ENCODE results near the gene ZNF593OS.

Gene ZNF593OS

DNA sequence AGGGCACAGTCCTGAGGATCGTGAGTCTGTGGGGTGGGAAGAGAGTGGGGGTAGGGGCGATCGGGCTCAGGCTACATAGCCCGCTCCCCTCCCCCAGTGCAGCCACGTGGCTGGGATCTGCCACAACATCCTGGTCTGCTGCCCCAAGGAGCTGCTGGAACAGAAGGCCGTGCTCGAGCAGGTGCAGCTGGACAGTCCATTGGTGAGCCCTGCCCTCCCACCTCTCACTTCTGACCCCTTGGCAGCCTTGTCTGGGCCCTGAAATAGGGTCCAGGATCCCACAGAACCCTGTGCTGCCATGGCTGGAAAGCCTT, 10.7 kb upstream of the ZNF593OS start:
- DNase-seq: no peak
- in situ Hi-C loops (cut with HindIII; ENCODE audit: low pct_ligation_motif_present, low sequenced_read_pairs): no loop called here
- H3K27ac ChIP-seq: no peak overlapping the region
- H3K36me3 ChIP-seq (replicated peaks): no peaks in the 10 kb centered on the region
- H3K4me3 ChIP-seq (ENCODE audit: low read depth, low read length): no peak overlapping the region
- TF ChIP-seq, protein P1, sequence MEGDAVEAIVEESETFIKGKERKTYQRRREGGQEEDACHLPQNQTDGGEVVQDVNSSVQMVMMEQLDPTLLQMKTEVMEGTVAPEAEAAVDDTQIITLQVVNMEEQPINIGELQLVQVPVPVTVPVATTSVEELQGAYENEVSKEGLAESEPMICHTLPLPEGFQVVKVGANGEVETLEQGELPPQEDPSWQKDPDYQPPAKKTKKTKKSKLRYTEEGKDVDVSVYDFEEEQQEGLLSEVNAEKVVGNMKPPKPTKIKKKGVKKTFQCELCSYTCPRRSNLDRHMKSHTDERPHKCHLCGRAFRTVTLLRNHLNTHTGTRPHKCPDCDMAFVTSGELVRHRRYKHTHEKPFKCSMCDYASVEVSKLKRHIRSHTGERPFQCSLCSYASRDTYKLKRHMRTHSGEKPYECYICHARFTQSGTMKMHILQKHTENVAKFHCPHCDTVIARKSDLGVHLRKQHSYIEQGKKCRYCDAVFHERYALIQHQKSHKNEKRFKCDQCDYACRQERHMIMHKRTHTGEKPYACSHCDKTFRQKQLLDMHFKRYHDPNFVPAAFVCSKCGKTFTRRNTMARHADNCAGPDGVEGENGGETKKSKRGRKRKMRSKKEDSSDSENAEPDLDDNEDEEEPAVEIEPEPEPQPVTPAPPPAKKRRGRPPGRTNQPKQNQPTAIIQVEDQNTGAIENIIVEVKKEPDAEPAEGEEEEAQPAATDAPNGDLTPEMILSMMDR (IDR thresholded peaks at IDR 0.05; ENCODE audit: low read depth, low read length, missing control alignments): no peak
- H3K27me3 ChIP-seq (replicated peaks): no peaks in the 10 kb centered on the region

DNA sequence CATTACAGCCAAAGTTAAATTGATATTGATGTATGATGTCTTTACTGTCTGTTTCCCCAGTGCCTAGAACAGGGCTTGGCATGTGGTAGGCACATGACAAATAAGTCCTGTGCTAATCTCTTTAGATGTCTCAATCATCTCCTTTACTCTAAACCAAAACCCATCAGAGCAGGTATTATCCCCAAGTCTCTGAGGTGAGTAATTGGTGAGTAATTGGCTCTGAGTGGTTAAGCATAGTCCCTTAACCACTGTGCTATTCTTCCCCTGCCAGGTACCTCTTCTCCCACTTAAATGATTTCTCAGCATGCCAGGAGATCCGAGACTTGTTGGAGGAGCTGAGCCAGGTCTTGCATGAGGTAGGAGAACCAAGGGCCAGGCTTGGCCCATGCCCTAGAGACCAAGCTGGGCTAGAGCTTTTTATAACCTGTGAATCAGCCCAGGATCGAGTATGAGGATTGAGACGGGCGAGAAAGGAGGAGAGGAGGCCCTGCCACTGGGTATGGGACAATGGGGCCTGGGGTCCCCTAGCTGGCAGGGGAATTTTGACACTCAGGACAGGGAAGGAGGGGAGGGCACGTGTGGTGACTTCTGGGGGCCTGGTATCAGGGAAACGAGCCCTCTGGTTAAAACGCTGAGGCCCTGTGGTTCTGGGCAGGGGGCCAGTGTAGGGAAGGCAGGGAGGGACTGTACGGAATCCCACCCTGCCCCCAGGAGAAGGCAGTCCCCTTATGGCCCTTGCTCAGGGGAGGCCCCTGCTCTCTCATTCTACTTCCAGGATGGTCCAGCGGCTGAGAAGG, 10.2 kb upstream of the ZNF593OS start:
- Histone ChIP-seq H3K4me3 (ENCODE audit: low read depth, low read length) (no peak overlapping the region), H3K27me3 (replicated peaks) (no peaks in the 10 kb centered on the region), H3K27ac (no peak overlapping the region), H3K36me3 (replicated peaks) (no peaks in the 10 kb centered on the region)
- in situ Hi-C loops (cut with HindIII; ENCODE audit: low pct_ligation_motif_present, low sequenced_read_pairs): no loop called here
- TF ChIP-seq, protein P1 (IDR thresholded peaks at IDR 0.05; ENCODE audit: low read depth, low read length, missing control alignments): no peak
- DNase-seq: no peak

DNA sequence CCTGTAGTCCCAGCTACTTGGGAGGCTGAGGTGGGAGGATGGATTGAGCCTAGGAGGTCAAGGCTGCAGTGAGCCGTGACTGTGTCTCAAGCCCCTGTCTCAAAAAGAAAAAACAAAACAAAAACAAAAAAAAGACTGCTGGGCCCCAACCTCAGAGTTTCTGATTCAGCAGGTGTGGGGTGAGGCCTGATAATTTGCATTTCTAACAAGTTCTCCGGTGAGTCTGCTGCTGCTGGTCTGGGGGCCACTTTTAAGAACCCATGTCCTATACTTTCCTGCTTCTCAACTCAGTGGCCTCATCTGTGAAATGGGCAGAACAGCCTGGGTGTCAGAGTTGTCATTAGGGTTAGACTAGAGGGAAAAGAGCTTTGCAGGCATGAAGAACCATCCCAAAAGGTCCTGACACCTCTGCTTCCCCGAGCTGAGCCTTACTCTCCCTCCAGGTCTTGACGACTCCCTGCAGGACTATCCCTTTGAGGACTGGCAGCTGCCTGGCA, 8.4 kb upstream of the ZNF593OS start:
- Histone ChIP-seq H3K4me3 (ENCODE audit: low read depth, low read length) (no peak overlapping the region), H3K27ac (no peak overlapping the region), H3K36me3 (replicated peaks) (no peaks in the 10 kb centered on the region), H3K27me3 (replicated peaks) (no peaks in the 10 kb centered on the region)
- in situ Hi-C loops (cut with HindIII; ENCODE audit: low pct_ligation_motif_present, low sequenced_read_pairs): no loop called here
- DNase-seq: no peak
- TF ChIP-seq, protein P1 (IDR thresholded peaks at IDR 0.05; ENCODE audit: low read depth, low read length, missing control alignments): no peak

DNA sequence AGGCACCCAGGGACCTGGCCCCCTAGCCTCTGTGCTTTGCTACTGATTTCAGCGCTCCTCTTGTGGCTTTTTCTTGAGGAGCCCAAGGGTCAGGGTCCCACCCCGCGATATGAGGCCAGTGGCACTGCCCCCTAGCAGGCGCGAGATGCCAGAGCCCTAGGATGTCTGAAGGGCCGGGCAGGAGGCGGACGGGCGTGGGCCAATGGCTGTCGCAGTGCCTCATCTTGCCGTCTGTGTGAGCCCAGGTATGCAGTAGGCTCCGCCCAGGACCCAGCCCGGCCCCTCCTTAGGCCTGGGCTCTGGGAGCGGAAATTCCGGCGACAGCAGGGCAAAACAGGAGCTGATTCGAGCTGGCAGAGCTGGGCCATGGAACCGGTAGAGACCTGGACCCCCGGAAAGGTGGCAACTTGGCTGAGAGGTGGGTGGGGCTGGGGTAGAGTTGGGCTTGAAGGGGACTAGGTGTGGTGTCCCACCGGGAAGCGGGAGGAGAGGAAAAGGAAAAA, 5.6 kb upstream of the ZNF593OS start, which contains the start of gene CNKSR1:
TSS of gene CNKSR1 (plus strand) at position 310 of the 503 bp plus-strand sequence. CDS start at position 367, 57 bp downstream.
- H3K27ac ChIP-seq: no peak within 1 kb of the TSS
- no peak for DNase-seq
- no peak within 1 kb of the TSS for H3K4me3 ChIP-seq (ENCODE audit: low read depth, low read length)
- no peaks in the 10 kb centered on the region for H3K36me3 ChIP-seq (replicated peaks)
- in situ Hi-C loops (cut with HindIII; ENCODE audit: low pct_ligation_motif_present, low sequenced_read_pairs): no loop called here
- H3K27me3 ChIP-seq (replicated peaks): no peaks in the 10 kb centered on the region
- TF ChIP-seq, protein P1 (IDR thresholded peaks at IDR 0.05; ENCODE audit: low read depth, low read length, missing control alignments): no peak

DNA sequence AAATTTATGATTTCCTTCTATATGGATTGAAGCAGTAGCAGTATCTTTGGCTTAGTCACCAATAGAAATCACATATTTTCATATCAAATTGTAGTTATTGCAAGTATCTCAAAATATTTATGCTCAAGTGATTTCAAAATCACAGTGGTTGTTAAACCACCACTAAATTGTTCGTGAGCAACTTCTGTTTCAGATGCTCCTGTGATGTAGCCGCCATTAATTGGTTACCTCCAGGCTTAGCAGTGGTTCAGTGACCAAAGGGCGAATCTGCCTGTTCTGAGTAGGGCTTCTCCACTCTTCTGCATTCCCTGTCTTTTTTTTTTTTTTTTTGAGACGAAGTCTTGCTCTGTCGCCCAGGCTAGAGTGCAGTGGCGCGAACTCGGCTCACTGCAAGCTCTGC, 3.7 kb upstream of the ZNF593OS start:
- in situ Hi-C loops (cut with HindIII; ENCODE audit: low pct_ligation_motif_present, low sequenced_read_pairs): no loop called here
- TF ChIP-seq, protein P1 (IDR thresholded peaks at IDR 0.05; ENCODE audit: low read depth, low read length, missing control alignments): no peak
- DNase-seq: no peak
- no peaks in the 10 kb centered on the region for H3K36me3 ChIP-seq (replicated peaks)
- H3K27ac ChIP-seq: no peak overlapping the region
- no peak overlapping the region for H3K4me3 ChIP-seq (ENCODE audit: low read depth, low read length)
- H3K27me3 ChIP-seq (replicated peaks): no peaks in the 10 kb centered on the region

All from brain microvascular endothelial cell (primary cell).